ENCODE measurements around the gene AKAP6. TPM values are rescaled to one million over a fixed set of nuclear protein-coding genes. Genes with fewer than 3 reads are reported as not detected.

The AKAP6 gene
- total RNA-seq, 1 donor from 2014 or later: 1.3 TPM

GRCh38 chr14:32542507-32542906, 213.4 kb downstream of the AKAP6 start:
- H3K27me3 ChIP-seq (ENCODE audit: control insufficient read depth, insufficient read depth, low read length): no peaks in the 10 kb centered on the region
- no peak for DNase-seq (ENCODE audit: low read depth)
- no peak for TF ChIP-seq CTCF (IDR thresholded peaks at IDR 0.05; ENCODE audit: insufficient read depth, low read length, poor library complexity, severe bottlenecking)
- no peak overlapping the region for H3K4me3 ChIP-seq (ENCODE audit: low read depth, low read length)
- H3K36me3 ChIP-seq (ENCODE audit: control insufficient read depth, insufficient read depth, low read length): no peaks in the 10 kb centered on the region

GRCh38 chr14:32545095-32545494, 216.0 kb downstream of the AKAP6 start:
- Histone ChIP-seq H3K27me3 (ENCODE audit: control insufficient read depth, insufficient read depth, low read length) (no peaks in the 10 kb centered on the region), H3K4me3 (ENCODE audit: low read depth, low read length) (no peak overlapping the region), H3K36me3 (ENCODE audit: control insufficient read depth, insufficient read depth, low read length) (no peaks in the 10 kb centered on the region)
- DNase-seq (ENCODE audit: low read depth): no peak
- TF ChIP-seq CTCF (IDR thresholded peaks at IDR 0.05; ENCODE audit: insufficient read depth, low read length, poor library complexity, severe bottlenecking): no peak

GRCh38 chr14:32545506-32546210, 216.6 kb downstream of the AKAP6 start:
- Histone ChIP-seq H3K36me3 (ENCODE audit: control insufficient read depth, insufficient read depth, low read length) (no peaks in the 10 kb centered on the region), H3K27me3 (ENCODE audit: control insufficient read depth, insufficient read depth, low read length) (no peaks in the 10 kb centered on the region), H3K4me3 (ENCODE audit: low read depth, low read length) (no peak overlapping the region)
- DNase-seq (ENCODE audit: low read depth): no peak
- no peak for TF ChIP-seq CTCF (IDR thresholded peaks at IDR 0.05; ENCODE audit: insufficient read depth, low read length, poor library complexity, severe bottlenecking)

GRCh38 chr14:32546246-32546645, 217.1 kb downstream of the AKAP6 start:
- no peaks in the 10 kb centered on the region for H3K36me3 ChIP-seq (ENCODE audit: control insufficient read depth, insufficient read depth, low read length)
- H3K27me3 ChIP-seq (ENCODE audit: control insufficient read depth, insufficient read depth, low read length): no peaks in the 10 kb centered on the region
- DNase-seq (ENCODE audit: low read depth): no peak
- no peak for TF ChIP-seq CTCF (IDR thresholded peaks at IDR 0.05; ENCODE audit: insufficient read depth, low read length, poor library complexity, severe bottlenecking)
- H3K4me3 ChIP-seq (ENCODE audit: low read depth, low read length): no peak overlapping the region

GRCh38 chr14:32552766-32553165, 223.7 kb downstream of the AKAP6 start:
- Histone ChIP-seq H3K27me3 (ENCODE audit: control insufficient read depth, insufficient read depth, low read length) (no peaks in the 10 kb centered on the region), H3K4me3 (ENCODE audit: low read depth, low read length) (no peak overlapping the region), H3K36me3 (ENCODE audit: control insufficient read depth, insufficient read depth, low read length) (no peaks in the 10 kb centered on the region)
- no peak for TF ChIP-seq CTCF (IDR thresholded peaks at IDR 0.05; ENCODE audit: insufficient read depth, low read length, poor library complexity, severe bottlenecking)
- DNase-seq (ENCODE audit: low read depth): no peak

- H3K36me3 ChIP-seq (ENCODE audit: control insufficient read depth, insufficient read depth, low read length): no peaks in the 10 kb centered on the region
- no peak for TF ChIP-seq CTCF (IDR thresholded peaks at IDR 0.05; ENCODE audit: insufficient read depth, low read length, poor library complexity, severe bottlenecking)
- H3K27me3 ChIP-seq (ENCODE audit: control insufficient read depth, insufficient read depth, low read length): no peaks in the 10 kb centered on the region
- H3K4me3 ChIP-seq (ENCODE audit: low read depth, low read length): no peak overlapping the region
- no peak for DNase-seq (ENCODE audit: low read depth)
Observed at GRCh38 chr14:32559048-32559447, 229.9 kb downstream of the AKAP6 start.

Measured in kidney epithelial cell (primary cell).